HG02610 (cell line): ENCODE measurements around the gene GORAB.

ENCODE experiments used
- ATAC-seq: cut with Tn5 transposase; IDR thresholded peaks from one replicate; pipeline ENCODE4 v1.9.1; 2021; ENCODE audit warnings: mild to moderate bottlenecking, moderate library complexity; ENCODE audit not compliant: unreplicated experiment

Gene GORAB, protein sequence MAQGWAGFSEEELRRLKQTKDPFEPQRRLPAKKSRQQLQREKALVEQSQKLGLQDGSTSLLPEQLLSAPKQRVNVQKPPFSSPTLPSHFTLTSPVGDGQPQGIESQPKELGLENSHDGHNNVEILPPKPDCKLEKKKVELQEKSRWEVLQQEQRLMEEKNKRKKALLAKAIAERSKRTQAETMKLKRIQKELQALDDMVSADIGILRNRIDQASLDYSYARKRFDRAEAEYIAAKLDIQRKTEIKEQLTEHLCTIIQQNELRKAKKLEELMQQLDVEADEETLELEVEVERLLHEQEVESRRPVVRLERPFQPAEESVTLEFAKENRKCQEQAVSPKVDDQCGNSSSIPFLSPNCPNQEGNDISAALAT

DNA sequence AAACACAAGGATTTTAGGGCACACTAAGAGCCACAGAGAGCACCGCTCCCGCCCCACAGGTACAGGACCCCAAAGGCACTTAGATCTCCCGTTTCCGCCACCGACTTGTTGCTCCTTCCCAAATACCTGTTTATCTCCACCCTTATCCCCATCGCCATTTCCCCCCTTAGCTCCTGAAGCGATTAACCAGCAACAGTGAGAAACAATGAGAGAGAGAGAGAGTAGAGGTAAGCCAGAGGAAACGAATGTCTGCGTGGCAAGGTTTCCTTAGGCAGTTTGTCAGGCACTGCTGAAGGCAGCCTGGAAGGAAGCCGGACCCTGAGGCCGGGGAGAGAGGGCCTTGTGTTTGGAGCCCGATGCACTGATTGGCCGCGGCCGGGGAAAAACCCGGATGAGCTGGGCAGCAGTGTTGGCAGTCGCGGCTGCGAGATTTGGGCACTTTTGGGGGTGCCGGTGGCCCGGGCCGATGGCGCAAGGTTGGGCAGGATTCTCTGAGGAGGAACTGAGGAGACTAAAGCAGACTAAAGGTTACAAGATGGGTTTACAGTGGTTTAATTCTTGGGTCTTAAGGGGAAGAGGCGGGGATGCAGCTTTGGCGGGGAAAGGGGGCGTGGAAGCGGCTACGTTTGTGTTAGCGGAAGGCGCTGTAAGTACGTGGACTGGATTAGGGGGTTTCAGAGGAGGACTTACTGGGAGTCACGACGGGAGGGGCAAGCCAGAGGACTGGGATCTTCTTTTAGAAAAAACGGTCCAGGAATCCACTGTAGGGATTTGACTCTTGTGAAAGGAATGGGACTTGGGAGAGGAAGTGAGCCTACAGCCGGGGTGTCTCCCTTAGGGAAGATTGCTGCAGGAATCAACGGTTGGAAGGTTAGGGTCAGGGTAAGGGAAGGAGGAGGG is at the start of gene GORAB:
GORAB (plus strand) TSS at position 409 of the 900 bp plus-strand sequence; CDS start at position 467, 58 bp downstream.
- peak; percentile 98 for ATAC-seq

DNA sequence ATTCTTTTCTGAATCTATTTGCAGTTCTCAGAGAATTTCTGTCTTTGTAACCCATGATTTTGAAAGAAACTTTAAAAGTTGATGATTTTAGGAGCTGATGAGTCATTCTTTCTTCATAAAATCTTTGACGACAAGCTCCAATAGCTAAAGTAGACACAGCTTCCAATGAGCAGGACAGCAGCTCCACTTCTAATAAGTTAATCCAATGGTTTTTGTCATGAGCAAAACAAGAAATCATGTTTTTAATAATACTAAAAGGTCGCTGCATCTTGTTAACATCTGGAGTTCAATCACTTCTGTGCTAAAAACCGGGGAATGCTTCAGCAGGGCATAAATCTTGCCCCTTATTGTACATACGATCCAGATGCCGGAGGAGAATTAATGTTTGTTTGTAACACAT is 48.9 kb upstream of the GORAB start:
- ATAC-seq = no peak

DNA sequence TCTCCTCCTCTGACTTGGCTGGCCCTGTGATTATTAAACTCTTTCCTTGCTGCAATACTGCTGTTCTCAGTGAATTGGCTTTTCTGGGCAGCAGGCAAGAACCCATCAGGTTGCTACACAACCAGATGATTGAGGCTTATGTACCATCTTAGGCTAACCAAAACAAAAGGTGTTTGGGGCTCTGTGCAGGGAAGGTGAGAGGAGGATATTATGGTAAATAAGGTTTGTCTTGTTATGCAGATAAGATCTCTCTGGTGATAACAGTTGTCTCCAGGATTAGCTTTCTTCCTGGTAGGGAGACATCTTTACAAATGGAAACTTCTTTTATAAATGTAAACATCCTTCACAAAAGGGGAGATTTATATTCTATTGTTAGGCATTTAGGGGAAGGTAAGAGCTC is 44.5 kb upstream of the GORAB start:
- no peak for ATAC-seq

DNA sequence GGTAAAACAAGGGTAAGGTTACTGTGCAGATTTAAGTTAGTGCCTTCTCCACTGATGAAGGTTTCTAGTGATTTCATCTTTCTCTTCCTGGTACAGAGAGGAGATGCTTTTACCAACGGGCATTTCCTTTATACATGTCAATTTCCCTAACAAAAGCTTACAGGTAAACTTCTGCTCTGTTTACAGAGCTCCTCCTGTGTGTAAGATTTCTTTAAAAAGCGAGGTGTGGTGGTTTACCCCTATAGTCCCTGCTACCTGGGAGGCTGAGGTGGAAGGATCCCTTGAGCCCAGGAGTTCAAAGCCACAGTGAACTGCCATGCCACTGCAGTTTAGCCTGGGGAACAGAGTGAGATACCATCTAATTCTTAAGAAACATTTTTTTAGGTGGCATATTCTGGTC is 40.7 kb upstream of the GORAB start:
- no peak for ATAC-seq

DNA sequence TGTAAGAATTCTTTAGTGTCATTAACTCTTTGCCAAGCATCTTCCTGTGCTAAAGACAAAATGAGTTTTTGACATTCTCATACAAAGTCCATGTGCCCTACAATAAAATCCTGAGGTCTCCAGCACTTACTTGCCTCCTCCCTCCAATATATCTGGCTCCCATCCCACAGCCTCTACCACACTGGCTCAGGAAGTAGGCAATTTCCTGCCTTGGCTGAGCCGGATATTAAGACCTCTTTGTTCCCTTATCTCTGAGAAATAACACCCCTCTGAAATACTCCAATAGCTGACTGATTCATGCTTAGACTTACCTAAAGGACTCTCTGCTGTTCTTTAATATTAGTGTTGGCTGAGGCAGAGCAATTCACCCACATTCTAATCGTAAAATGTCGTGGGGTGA is 37.6 kb upstream of the GORAB start:
- ATAC-seq = no peak

DNA sequence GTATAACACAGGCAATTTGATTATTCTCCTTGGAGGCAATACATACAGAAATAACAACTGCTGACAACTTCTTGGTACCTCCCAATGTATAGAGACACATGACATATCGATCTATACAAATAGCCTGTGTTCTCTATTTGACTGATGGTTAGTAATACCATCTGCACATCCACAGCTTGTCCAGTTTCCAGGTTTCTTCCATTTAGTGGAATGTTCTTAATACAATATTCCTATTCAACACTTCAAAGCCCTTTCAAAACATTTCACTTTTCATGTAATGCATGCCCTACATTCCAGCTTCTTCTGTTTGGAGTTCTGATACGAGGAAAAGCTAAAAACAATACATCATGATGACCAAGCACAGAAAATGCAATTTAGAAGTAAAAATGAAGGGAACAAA is 37.0 kb upstream of the GORAB start:
- no peak for ATAC-seq

DNA sequence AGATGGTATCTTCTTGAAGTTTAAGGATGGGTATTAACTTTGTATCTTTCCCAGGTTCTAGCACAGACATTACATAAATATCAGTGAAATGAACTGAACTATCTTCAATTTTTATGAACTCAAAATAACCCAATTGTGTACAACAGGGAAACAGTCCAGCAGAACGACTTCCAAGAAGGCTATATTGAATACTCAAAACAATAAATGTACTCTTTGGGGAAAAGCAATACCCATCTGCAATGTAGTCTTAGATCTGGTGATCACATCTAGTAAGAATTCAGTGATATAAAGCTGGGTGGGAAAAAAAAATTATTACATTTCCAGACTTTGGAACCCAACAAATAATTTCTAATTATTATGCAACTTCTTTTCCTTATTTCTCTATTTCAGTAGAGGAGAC is 33.1 kb upstream of the GORAB start:
- ATAC-seq = no peak

DNA sequence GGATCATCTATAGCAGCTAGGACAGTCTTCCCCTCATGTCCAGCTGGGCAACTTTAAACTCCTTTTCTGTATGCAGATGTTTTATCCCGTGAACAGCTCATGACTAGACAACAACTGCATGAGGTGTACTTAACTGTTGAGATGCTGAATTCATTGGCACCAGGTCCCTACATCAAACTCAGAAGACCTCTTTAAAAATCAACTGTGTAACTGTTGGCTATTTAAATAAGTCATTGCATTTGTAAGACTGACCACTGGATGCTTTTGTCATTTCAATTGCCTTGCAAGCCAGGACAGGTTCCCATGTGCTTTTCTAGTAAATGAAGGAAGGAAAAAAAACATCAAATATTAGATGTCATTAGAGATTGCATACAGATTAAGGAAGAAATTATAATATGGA is 28.3 kb upstream of the GORAB start:
- no peak for ATAC-seq

DNA sequence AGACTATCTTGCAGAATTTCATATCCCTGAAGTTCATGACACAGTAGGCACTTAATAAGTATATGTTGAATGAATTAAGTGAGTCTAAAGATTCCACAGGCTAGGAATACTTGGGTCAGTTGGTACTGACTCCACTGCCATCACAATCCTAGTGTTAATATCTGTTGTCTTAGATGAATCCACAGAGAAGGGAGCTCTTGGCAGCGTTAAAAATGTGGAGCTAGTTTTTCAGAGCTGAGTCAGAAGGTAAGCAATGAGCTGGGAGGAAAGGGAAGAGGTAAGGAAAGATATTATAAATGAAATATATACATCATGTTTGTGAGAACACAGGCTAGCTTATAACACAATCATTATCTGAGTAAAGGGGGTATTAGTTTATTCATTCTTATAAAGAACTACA is 21.8 kb upstream of the GORAB start:
- ATAC-seq = no peak

DNA sequence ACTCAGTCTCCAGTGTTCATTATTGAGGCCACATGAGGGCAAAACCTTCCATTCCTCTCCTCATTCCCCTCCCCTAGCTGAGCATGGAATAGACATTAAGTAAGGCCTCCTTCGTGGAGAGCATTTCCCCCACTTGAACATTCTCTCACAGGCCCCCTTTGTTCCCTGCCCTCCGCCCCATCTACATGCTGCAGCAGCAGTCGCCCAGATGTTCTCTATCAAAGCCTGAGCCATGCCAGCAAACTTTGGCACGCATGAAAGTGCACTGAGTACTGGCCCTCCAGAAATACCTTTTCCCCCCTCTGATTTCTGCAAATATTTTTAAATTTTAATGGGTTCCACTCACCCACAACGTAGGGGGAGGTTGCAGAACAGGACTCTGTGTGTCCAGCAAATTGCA is 20.9 kb upstream of the GORAB start:
- ATAC-seq = no peak

DNA sequence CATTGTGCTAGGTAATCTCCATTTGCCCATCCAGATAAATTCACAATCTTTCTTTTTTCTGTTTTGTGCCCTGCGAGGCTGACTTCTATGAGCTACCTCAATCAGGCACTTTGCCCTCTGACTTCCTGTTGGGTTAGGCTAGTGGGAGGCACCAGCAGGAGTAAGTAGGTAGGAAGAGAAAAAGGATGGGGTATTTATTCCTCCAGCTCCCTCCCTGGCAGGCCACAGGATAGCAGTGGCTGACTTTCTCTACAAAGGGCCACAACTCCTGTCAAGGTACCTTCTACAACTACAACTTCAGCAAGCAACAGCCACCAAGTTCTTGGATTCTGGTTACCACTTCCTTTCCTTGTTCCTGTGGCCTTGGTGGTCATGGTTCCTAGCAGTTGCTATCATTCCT is 18.8 kb upstream of the GORAB start:
- ATAC-seq = no peak

DNA sequence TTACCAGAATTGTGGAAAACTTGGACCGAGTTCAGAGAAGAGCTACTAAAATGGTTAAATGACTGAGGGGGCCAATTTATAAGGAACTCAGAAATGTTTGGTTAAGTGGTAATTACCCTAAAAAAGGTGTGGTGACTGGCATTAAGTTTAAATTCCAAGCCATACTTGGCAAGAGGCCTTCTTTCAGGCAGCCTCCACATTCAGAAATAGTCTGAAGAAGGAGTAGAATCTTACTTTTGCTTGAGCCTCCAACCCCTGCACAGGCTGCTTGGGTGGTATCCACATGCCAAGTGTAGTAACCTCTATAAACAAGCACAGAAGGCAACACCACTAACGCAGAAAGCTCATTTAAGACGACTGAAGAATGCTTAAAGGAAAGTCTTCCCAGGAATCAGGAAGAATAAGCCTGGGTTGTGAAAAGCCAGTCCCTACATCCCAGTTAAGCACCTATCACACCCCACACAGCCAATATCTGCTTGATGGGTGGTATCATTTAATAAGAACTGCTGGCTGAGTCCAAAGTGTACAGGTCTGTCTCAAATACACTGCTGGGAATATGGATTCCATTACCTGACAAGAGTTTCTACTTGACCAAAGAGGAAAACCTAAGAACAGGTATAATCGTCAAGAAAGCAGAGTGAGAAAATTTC is 13.7 kb upstream of the GORAB start:
- ATAC-seq = no peak

DNA sequence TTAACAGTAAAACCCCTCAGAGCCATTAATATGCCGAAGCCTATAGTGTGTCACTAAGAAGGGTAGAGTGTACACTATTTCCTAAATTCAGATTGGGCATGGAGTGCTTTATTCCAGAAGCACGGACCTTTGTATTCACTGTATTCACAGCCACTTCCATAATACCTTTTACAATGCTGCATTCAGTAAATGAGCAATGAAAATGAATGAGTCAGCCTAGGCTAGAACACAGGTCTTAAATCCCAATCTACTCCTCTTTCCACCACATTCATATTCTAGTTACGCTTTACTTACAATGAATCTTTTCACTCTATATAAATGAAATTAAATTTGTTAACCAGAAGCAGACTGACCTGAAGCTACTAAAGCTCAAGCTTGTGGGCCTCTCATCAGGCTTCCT is 13.0 kb upstream of the GORAB start:
- ATAC-seq = no peak

DNA sequence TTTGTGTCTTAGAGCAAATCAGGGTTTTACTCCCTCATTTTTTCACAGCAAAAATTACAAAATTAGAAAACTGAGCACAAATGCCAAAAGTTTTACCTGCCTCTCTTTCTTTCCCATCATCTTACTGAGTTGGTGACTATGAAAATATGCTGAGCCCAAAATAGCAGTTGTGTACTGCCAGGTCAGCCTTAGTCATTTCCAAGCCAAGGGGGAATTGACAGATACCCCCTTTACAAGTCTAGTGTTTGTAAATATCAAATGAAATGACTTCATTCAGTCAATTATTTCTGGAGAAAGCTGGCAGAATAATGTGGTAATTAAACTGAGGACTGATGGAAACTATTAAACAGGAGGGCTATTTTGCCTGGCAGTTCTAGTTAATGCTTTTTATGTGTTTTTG is 11.4 kb upstream of the GORAB start:
- ATAC-seq = no peak

DNA sequence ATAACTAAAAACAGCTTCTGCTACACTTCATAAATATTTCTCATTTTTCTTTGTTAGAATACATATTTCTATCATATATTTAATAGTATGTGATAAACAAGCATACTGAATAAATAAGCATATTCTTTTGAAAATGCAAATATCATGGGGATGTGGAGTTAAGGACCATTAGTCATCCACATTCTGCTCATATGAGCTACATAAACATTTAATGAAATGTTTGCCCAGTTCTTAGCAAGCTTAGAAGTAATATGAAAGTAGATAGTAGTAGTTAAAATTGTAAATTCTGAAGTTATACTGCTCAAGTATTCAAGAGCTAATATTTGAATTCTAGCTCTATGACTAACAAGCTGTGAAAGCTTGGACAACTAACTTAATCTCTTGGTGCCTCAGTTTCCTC is 10.1 kb upstream of the GORAB start:
- ATAC-seq = no peak

DNA sequence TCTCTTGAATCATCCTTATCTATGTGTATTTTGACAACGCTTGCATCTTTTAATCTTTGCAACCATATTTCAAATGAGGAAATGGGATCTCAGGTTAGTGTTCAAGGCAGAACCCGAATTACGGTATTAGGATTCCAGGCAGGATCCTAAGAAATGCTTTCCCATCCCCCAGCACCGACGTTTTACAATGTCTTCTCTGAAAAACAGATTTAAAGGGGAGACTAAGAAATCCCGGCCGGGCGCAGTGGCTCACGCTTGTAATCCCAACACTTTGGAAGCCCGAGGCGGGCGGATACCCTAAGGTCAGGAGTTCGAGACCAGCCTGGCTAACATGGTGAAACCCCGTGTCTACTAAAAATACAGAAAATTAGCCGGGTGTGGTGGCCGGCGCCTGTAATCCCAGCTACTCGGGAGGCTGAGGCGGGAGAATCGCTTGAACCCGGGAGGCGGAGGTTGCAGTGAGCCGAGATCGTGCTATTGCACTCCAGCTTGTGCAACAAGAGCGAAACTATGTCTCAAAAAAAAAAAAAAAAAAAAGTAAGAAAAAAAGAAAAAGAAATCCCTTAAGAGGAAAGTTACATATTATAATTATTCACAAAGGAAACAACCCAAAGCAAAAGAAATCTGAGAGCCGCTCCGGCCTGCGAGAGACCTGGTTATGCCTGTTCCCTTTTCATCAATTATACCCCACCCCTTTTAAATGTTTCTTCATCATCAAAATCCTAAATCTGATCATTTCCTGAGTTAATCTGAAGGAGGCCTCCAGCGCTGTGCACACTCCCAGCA is 801 bp upstream of the GORAB start:
- no peak for ATAC-seq

DNA sequence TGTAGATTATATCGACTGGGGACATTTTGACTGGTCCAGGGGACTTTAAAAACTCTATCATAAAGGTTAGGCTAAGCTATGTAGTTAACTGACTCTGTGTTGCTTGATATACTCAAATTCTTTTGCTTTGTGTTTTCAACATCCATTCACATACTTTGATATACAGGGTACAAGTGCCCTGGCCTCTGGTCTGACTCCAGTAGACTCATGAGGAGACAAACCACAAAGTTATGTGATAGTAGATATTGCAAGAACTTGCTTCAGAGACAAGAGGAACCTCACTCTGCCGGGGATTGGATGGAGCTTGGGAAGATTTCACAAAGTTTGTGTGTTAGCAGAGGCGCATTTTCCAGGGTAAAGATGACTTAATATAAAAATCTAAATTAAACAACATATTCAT is 1.3 kb downstream of the GORAB start:
- ATAC-seq = no peak

DNA sequence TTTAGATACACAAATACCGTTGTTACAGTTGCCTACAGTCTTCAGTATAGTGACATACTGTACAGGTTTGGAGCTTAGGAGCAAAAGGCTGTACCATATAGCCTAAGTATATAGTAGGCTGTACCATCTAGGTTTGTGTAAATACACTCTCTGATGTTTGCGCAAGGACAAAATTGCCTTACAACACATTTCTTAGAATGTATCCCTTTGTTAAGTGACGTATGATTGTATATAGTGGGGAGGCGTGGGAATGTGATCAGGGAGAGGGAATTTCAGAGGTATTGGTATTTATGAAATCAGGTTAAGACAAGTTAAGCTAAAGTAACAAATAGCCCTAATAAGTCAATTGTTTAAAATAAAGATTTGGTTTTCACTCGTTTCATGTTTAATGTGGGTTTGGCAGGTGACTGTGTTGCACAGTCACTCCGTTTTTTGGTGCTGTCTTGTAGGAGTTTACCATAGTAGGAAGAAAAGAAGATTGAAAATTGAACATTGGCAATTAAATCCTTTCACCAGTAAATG is 2.7 kb downstream of the GORAB start:
- ATAC-seq = no peak

DNA sequence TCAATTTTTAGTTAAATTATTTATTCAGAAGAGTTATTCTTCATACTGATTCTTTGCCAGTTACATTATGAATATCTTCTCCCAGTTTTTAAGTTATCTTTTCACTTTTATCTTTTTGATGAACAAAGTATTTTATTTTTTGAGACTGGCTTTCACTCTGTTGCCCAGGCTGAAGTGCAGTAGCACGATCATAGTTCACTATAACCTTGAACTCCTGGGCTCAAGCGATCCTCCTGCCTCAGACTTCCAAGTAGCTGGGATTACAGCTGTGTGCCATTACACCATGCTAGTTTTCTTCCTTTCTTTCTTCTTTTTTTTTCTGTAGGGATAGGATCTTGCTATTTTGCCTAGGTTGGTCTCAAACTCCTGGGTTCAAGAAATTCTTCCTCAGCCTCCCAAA is 3.5 kb downstream of the GORAB start:
- ATAC-seq = no peak

DNA sequence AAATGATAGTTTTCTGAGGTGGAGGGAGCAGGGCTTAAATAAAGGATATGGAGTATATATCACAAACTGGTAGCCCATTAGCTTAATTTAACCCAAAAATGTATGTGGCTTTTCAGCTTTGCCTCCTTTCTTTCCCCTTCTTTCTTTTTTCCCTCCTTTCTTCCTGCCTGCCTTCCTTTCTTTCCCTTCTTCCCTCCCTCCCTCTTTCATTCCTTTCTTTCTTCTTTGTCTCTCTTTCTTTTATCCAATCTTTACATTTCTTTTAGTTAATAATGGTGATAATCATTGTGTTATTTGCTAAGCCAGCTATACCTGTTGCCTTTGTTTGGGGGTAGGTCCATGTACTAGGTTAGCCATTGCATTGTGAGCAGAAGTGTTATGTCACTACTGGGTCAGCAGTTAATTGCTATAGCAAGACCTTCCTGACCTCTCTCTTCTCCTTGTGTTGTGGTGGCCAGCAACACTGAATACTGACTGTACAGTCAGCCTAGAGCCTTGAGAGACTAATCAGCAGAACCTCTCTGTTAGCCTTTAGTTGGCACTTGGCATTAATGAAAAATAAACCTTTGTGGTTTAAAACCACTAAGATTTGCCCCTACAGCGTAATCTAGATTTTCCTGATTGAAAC is 5.1 kb downstream of the GORAB start:
- no peak for ATAC-seq
